ENCODE data around the gene NUAK2.

NUAK2 gene

GRCh38 chr1:205313563-205314308 lies 7.8 kb downstream of the NUAK2 start:
- WGBS, 2 donors (ENCODE audit: extremely low coverage in 2 of 2, insufficient read length in 2 of 2, insufficient replicate concordance in 1 of 2): no CpG with 5 or more reads among the region's 21 CpGs
- Histone ChIP-seq H3K18ac (ENCODE audit: low read length) (peak overlapping the region; percentile 98), H3K36me3 (replicated peaks in 1 of 2; ENCODE audit: control insufficient read depth in 2 of 2, insufficient read depth in 2 of 2, low read length in 2 of 2) (peaks cover 42 to 69% of the 10 kb centered on the region in 2 donors), H2BK120ac (ENCODE audit: low read depth, low read length) (peak overlapping the region; percentile 56), H2AFZ (ENCODE audit: low read length) (no peak overlapping the region), H4K8ac (ENCODE audit: low read depth, low read length) (no peak overlapping the region), H2BK15ac (ENCODE audit: low read length) (no peak overlapping the region), H2AK5ac (ENCODE audit: low read depth, low read length) (peak overlapping the region; percentile 71), H3K9me3 (replicated peaks in 1 of 2; ENCODE audit: control insufficient read depth in 2 of 2, insufficient read depth in 1 of 2, low read depth in 1 of 2, low read length in 2 of 2) (no peaks in the 10 kb centered on the region), H3K4me1 (ENCODE audit: control insufficient read depth in 2 of 2, insufficient read depth in 1 of 2, low read depth in 1 of 2, low read length in 2 of 2) (peaks cover 61 to 63% of the 10 kb centered on the region in 2 donors), H3K4me3 (ENCODE audit: low read length in 2 of 2) (peak overlapping the region; percentile 39 to 73), H4K91ac (ENCODE audit: low read depth, low read length, poor library complexity) (peak overlapping the region; percentile 98), H3K4me2 (ENCODE audit: insufficient read depth, low read length, poor library complexity, severe bottlenecking) (peak overlapping the region; percentile 74), H3K27ac (replicated peaks; ENCODE audit: low read length) (peak overlapping the region; percentile 100), H2BK5ac (ENCODE audit: low read length) (peak overlapping the region; percentile 95), H3K79me1 (ENCODE audit: low read depth, low read length) (peaks cover 12% of the 10 kb centered on the region), H3K23ac (ENCODE audit: low read depth, low read length, poor library complexity) (no peak overlapping the region), H2BK12ac (ENCODE audit: low read length) (peak overlapping the region; percentile 16), H3K27me3 (ENCODE audit: control insufficient read depth in 3 of 3, insufficient read depth in 3 of 3, low read depth in 1 of 3, low read length in 3 of 3) (no peaks in the 10 kb centered on the region), H3K14ac (ENCODE audit: low read length) (no peak overlapping the region), H3K4ac (ENCODE audit: low read length) (peak overlapping the region; percentile 28), H3K9ac (ENCODE audit: low read depth, low read length, poor library complexity) (peak overlapping the region; percentile 87)
- DNase-seq (ENCODE audit: low spot score): peak; percentile 98

GRCh38 chr1:205312866-205313562 lies 8.5 kb downstream of the NUAK2 start:
- Histone ChIP-seq H2AK5ac (ENCODE audit: low read depth, low read length) (peak overlapping the region; percentile 71), H2BK120ac (ENCODE audit: low read depth, low read length) (peak overlapping the region; percentile 56), H3K36me3 (replicated peaks in 1 of 2; ENCODE audit: control insufficient read depth in 2 of 2, insufficient read depth in 2 of 2, low read length in 2 of 2) (peaks cover 46 to 69% of the 10 kb centered on the region in 2 donors), H3K27ac (replicated peaks; ENCODE audit: low read length) (peak overlapping the region; percentile 100), H2BK5ac (ENCODE audit: low read length) (peak overlapping the region; percentile 95), H3K4me1 (ENCODE audit: control insufficient read depth in 2 of 2, insufficient read depth in 1 of 2, low read depth in 1 of 2, low read length in 2 of 2) (peaks cover 56 to 57% of the 10 kb centered on the region in 2 donors), H4K8ac (ENCODE audit: low read depth, low read length) (no peak overlapping the region), H4K91ac (ENCODE audit: low read depth, low read length, poor library complexity) (peak overlapping the region; percentile 98), H2BK12ac (ENCODE audit: low read length) (peak overlapping the region; percentile 16), H3K27me3 (ENCODE audit: control insufficient read depth in 3 of 3, insufficient read depth in 3 of 3, low read depth in 1 of 3, low read length in 3 of 3) (no peaks in the 10 kb centered on the region), H3K4me3 (ENCODE audit: low read length in 2 of 2) (peak overlapping the region; percentile 39 to 73), H3K4ac (ENCODE audit: low read length) (peak overlapping the region; percentile 28), H3K9ac (ENCODE audit: low read depth, low read length, poor library complexity) (peak overlapping the region; percentile 87), H3K4me2 (ENCODE audit: insufficient read depth, low read length, poor library complexity, severe bottlenecking) (peak overlapping the region; percentile 74), H3K18ac (ENCODE audit: low read length) (peak overlapping the region; percentile 98), H3K79me1 (ENCODE audit: low read depth, low read length) (peaks cover 16% of the 10 kb centered on the region), H3K9me3 (replicated peaks in 1 of 2; ENCODE audit: control insufficient read depth in 2 of 2, insufficient read depth in 1 of 2, low read depth in 1 of 2, low read length in 2 of 2) (no peaks in the 10 kb centered on the region), H3K23ac (ENCODE audit: low read depth, low read length, poor library complexity) (no peak overlapping the region), H3K14ac (ENCODE audit: low read length) (no peak overlapping the region), H2AFZ (ENCODE audit: low read length) (no peak overlapping the region), H2BK15ac (ENCODE audit: low read length) (no peak overlapping the region)
- WGBS, 2 donors (ENCODE audit: extremely low coverage in 2 of 2, insufficient read length in 2 of 2, insufficient replicate concordance in 1 of 2): 100% methylated on average over 1 of the region's 10 CpGs; no CpG with 5 or more reads in 1 of the 2 donors
- DNase-seq (ENCODE audit: low spot score): no peak

GRCh38 chr1:205310976-205311704 lies 10.4 kb downstream of the NUAK2 start:
- Histone ChIP-seq H2BK15ac (ENCODE audit: low read length) (no peak overlapping the region), H3K4me2 (ENCODE audit: insufficient read depth, low read length, poor library complexity, severe bottlenecking) (no peak overlapping the region), H2BK5ac (ENCODE audit: low read length) (no peak overlapping the region), H3K18ac (ENCODE audit: low read length) (peak overlapping the region; percentile 61), H3K9me3 (replicated peaks in 1 of 2; ENCODE audit: control insufficient read depth in 2 of 2, insufficient read depth in 1 of 2, low read depth in 1 of 2, low read length in 2 of 2) (no peaks in the 10 kb centered on the region), H2AFZ (ENCODE audit: low read length) (no peak overlapping the region), H3K79me1 (ENCODE audit: low read depth, low read length) (peaks cover 18% of the 10 kb centered on the region), H3K23ac (ENCODE audit: low read depth, low read length, poor library complexity) (no peak overlapping the region), H3K4me3 (ENCODE audit: low read length in 2 of 2) (no peak overlapping the region), H3K4me1 (ENCODE audit: control insufficient read depth in 2 of 2, insufficient read depth in 1 of 2, low read depth in 1 of 2, low read length in 2 of 2) (peaks cover 37 to 42% of the 10 kb centered on the region in 2 donors), H3K9ac (ENCODE audit: low read depth, low read length, poor library complexity) (no peak overlapping the region), H2AK5ac (ENCODE audit: low read depth, low read length) (no peak overlapping the region), H3K27me3 (ENCODE audit: control insufficient read depth in 3 of 3, insufficient read depth in 3 of 3, low read depth in 1 of 3, low read length in 3 of 3) (no peaks in the 10 kb centered on the region), H3K4ac (ENCODE audit: low read length) (no peak overlapping the region), H3K36me3 (replicated peaks in 1 of 2; ENCODE audit: control insufficient read depth in 2 of 2, insufficient read depth in 2 of 2, low read length in 2 of 2) (peaks cover 60 to 69% of the 10 kb centered on the region in 2 donors), H2BK120ac (ENCODE audit: low read depth, low read length) (no peak overlapping the region), H3K14ac (ENCODE audit: low read length) (no peak overlapping the region), H3K27ac (replicated peaks; ENCODE audit: low read length) (peak overlapping the region; percentile 100), H2BK12ac (ENCODE audit: low read length) (no peak overlapping the region), H4K8ac (ENCODE audit: low read depth, low read length) (peak overlapping the region; percentile 94), H4K91ac (ENCODE audit: low read depth, low read length, poor library complexity) (no peak overlapping the region)
- no CpG with 5 or more reads among the region's 8 CpGs for WGBS, 2 donors (ENCODE audit: extremely low coverage in 2 of 2, insufficient read length in 2 of 2, insufficient replicate concordance in 1 of 2)
- DNase-seq (ENCODE audit: low spot score): no peak

Data from neuronal stem cell (in vitro differentiated cells).